PC-9 (cell line): ENCODE results near the gene PSTPIP1.

Experiments
- CTCF ChIP-seq: fragments of 200-600 bp; sonication (generic); conservative IDR thresholded peaks from 2 replicates; pipeline ENCODE4 v1.6.1; 2017; ENCODE audit warnings: mixed run types, antibody characterized with exemption, mild to moderate bottlenecking, moderate library complexity
- EZH2 ChIP-seq: fragments of 200-600 bp; sonication (generic); IDR thresholded peaks from 2 replicates; pipeline ENCODE4 v1.8.0; 2017; ENCODE audit warnings: antibody characterized with exemption, low read depth

- TF ChIP-seq CTCF, result no peak
- TF ChIP-seq EZH2, result no peak
Observed at GRCh38 chr15:77039217-77039533, 44.2 kb downstream of the PSTPIP1 start.
